Measurements from ENCODE around the gene SSUH2.
A peak's percentile ranks its signal among the peaks of the same experiment; 100 is the strongest.

Gene SSUH2

DNA sequence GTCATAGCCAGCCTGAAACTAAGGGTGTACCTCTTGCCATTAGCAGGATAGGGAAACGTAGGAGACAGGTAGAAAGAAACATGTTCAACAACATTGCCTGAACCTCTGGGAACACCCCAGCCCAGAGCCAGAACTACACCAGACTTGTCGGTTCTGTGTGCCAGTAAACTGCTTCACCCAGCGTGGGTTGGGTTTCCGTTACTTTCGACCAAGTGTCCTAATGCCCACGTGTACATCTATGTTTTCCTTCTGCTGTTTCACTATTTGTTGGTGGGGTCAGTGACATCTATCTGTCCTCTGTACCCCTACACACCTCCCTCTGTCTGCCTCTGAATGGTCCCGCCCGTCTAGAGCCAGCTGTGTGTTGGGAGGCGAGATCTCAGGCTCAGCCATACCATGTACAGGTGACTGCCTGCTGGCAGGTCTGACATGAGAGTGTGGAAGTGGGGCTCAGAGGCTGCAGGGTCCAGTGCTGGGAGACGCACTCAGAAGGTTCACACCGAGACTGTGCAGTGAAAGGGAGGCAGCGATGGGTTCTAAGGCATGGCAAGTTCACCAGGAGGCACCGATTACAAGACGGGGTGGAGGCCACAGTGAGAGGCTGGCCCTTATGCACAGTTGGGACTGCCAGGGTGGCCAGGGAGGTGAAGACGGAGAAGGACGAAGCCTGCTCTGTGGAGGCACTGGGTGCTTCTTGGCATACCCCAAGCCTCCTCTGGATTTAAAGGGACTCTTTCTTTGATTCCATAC, 36.4 kb downstream of the SSUH2 start:
- DNase-seq, result no peak

DNA sequence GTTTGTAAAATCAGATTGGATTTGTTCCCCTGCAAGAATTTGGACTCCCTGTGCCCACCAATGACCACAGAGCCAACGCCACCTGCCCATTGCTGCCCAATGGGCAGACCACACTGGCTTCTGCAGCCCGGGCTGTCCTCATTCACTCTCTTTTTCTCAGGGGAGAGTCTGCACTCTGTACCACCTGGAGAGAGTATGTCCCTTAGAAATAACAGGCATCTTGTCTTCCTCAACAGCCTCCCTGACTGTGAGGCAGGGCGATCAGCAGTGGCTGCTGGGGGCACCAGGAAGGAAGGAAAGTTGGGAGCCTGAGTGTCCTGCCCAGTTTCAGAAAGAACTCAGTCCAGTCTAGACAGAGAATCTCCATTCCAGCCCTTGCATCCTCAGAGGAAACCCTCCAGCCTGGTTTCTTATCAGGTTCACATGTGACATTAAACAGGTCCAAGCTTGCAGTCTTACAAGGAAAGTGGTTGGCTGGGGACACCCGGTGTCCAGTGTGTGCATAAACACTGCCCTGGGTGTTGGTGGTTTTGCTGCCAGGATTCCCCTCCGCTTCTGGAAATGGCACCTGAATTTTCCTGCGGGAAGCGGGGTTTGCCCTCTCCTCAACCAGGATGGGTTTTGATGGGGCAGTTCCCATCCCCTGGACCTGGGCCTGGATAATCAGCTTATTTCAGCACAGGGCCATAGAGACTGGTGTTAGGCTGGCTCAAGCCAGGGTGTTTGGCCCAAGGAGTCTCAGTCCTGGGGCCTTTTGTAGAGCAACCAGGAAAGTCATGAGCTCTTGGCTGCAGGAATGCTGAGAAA, 37.2 kb downstream of the SSUH2 start:
- DNase-seq, result peak; percentile 15

DNA sequence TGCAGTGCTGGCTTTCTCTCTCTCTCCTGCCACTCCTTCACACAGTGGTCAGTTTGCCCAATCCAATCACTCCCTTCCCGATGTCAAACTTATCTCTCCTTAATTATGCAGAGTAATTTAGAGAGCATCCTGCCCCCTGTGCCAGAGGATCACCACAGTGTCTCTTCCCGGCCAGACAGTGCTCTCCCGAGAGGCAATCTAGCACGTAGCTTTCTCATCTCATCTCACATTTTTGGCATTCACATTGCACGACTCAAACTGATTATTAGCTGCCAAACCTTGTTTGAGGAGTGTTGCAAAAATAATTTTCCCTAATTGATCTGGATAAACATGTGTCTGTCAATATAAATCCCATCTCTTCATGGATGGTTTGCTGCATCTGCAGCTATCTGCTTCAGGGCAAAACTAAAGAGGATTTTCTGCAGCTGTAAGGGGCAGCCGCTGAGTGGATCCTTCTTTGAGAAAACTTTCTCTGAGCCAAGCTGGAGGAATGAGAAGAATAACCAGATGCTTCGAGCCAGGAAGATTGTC, 37.8 kb downstream of the SSUH2 start:
- no peak for DNase-seq

DNA sequence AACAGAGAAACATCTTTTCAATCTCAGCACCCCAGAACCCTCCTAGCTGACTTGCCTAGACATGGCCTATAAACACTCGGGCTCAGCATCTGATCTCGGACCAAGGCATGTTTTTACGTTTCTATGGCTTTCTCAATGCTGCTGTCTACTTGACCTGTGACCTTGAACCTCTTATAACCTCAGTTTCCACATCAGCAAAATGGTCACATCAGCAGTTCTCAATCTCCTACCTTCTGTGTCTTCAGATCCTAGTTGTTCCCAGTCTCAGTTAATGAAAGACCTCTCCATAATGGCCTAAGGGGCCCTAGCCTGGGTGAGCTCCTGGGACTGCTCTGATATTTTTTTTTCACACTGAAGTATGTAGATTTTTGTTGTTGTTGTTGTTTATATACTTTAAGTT, 39.6 kb downstream of the SSUH2 start:
- DNase-seq, result no peak

DNA sequence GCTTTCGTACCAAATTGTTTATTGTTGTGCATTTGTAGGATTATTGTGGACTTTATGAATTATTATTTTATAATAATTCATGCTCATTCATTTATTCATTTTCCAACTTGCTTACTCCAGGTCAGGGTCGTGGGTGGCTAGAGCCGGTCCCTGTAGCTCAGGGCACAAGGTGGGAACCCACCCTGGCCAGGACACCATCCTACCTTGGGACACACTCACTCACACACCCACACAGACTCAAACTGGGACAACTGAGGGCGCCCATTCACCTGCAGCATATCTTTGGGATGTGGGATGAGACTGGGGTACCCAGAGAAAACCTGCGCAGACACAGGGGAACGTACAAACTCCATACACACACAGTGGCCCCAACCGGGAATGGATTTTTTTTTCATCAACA, 40.6 kb downstream of the SSUH2 start:
- no peak for DNase-seq

DNA sequence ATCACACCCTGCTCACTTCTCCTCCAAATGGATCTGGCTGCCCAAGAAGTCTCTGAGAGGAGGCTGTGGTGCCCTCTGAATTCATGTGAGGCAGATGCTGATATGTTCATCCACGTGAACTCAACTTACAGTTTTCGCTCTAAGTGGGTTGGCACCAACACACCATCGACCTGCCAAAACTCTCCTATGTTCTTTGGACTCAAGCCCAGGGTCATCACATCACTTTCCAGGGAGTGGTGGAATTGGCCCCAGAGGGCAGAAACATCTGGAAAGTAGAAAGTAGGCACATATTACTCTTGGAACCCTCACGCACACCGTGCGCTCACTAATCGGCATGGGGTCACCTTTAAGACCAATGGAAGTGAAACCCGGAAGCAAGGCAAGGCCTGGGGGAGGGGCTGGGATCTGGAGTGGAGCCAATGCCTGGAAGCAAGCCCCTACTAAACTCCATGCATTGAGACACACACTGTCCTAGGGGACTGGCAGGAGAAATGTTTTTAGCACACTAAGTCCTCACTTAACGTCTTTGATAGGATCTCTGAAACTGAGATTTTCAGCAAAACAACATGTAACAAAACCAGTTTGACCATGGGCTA, 41.4 kb downstream of the SSUH2 start:
- DNase-seq, result no peak

DNA sequence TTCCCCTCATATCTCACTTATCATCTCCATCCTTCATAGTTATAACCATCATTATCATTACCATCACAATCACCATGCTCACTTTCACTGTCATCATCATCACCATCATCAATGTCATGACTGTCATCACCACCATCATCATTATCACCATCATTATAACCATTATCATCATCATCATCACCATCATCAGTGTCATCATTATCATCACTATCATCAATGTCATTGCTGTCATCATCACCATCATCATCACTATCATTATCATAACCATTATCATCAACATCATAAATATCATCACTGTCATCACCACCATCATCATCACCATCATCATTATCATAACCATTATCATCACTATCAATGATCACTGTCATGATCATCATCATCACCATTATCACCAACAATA, 44.1 kb downstream of the SSUH2 start:
- DNase-seq, result no peak

DNA sequence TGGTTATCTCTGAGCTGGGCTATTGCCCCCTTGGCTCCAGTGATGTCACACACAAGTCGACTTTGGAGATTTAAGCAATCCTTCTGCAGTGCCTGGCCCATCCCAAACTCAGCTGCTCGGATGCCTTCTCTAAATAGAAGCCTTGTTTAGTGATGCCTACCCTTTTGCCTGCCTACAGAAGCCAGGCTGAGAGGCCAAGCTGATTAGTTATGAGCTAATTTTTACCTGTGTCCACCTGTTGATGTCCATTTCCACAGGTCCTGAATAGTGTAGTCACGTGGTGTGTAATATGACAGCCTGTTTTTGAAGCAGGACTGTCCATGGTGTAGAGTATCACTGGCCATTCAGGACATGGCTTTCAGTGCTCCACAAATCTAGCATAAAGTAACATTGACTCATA, 45.5 kb downstream of the SSUH2 start:
- no peak for DNase-seq

DNA sequence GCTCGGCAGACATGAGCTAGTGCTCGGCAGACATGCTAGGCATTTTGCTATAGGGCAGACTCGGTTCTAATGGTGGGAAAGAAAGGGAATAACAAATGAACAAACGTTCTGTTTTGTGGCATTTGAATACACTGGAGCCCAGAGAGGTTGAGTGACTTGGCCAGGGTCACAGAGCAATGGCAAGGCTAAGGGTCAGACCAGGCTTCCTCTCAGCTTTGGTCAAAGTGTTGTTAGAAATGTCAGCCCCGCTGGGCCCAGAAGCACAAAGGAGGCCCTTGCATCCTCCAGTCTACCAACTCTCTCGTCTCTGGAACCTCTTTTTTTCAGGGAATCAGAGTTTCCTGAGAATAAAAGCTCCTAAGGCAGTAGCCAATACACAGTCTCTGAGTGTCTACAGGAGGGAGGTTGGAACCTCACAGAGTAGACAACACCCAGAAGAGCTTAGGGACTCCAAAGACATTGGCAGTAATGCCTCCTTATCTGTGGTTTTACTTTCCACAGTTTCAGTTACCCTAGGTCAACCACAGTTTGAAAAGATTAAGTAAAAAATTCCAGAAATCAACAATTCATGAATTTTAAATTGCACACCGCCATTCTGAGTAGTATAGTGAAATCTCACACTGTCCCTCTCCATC, 47.3 kb downstream of the SSUH2 start:
- no peak for DNase-seq

DNA sequence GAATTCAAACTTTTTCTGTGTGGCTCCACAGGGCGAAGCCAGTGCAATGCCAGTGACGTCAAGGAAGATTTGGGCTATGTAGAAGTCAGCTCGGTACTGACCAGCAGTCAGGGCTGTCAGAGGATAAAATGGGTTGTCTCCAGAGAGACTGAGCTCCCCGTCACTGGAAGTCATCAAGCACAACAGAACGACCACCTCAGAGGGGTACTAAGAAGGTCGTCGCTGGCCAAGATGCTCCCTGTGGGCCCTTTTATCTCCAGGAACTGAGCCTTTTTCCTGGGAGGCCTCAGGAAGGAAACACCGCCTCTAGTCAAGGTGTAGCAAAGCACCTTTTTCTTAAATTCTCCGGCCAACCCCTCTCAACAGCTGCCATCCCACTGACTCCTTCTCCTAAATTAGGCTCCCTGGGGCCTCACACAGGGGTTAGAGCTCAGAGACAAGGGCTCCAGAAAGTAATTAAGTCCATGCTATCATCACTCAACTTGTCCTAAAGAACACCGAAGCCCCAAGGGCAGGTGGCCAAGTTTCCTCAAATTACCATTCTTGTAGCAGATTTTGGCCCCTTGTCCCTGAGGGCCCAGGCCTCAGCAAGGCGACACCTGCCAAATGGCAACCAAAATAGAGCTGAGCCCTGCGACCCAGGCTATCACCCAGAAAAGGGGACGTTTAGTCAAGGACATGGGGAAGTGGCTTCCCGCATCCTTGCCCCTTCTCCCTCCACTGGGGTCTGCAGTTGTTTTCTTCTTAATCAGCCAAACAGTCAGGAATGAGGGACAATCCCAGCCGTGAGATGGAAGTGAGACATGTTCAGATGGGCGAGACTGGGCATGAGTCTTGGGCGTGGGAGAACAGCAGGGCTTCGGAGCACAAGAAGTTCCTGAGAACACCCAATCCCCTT, 48.0 kb downstream of the SSUH2 start:
- no peak for DNase-seq

DNA sequence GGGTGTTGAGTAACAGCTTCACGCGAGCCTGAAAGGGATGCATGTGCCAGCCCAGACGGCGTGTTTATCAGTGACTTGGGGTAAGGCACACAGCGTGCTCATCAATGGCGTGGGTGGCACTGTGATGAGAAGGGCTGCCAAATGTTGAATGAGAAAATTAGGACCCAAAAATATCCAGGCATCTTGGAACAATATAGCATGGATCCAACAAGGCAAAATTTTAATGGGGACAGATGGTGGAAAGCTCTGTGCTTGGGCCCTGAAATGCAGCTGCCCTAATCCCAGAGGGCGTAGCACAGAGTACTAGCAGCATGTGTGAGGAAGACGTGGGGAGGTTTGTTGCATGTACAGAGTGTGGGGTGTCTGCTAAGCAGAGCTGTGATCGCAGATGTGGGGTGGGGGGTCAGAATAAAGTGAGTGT, 48.9 kb downstream of the SSUH2 start:
- DNase-seq, result no peak

DNA sequence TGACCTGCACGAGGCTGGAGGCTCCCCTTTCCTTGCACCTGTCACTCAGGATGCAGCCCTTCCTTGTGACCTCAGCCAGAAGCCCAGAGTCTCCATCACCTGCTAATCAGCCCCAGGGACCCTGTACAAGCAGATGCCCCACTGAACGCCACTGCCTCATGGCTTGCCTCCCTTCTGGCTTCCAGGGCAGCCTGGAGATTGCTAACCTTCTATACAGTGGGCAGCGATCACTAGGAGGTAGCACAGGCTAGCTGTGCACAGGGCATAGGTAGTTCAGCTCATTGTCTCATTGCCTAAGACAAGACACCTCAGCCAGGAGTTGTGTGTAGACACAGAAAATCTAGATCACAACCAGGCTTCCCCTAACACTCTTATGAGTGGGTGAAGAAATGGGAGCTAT, 49.3 kb downstream of the SSUH2 start:
- DNase-seq, result no peak

DNA sequence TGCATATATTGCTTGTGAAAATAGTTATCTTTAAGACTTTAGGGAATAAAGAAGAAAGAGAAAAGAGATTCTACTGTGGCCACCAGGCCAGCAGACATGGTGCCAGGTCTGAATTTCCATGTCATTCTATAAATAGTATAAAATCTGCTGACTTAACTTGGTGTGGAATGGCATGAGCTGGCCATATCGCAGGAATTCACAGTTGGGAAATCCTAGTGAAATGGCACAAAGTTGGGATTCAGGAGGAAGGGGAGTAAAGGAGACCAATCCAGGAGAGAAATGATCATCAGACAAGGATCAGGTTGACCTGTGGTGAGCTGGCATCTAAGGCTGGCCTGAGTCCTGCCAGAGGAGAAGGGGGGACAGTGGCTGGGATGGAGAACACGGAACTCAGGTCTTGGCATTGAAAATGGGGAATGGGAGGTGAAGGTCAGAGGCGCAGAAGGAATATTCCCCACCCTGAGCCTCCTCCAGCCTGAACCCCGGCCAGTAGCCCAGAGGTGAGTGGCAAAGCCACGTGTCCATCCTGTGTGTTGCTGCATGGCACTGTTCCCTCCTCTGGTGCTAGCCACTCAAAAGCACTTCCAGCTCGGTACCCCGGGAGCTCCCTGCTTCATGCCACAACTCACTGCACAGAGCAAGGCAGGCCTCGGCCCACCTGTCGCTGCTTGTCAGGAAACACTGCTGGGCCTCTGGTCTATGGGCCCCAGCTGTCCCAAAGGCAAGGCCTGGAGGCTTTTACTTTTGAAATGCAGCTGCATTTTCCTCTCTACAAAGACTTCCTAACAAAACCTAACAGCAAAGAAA, 51.4 kb downstream of the SSUH2 start:
- DNase-seq, result no peak

DNA sequence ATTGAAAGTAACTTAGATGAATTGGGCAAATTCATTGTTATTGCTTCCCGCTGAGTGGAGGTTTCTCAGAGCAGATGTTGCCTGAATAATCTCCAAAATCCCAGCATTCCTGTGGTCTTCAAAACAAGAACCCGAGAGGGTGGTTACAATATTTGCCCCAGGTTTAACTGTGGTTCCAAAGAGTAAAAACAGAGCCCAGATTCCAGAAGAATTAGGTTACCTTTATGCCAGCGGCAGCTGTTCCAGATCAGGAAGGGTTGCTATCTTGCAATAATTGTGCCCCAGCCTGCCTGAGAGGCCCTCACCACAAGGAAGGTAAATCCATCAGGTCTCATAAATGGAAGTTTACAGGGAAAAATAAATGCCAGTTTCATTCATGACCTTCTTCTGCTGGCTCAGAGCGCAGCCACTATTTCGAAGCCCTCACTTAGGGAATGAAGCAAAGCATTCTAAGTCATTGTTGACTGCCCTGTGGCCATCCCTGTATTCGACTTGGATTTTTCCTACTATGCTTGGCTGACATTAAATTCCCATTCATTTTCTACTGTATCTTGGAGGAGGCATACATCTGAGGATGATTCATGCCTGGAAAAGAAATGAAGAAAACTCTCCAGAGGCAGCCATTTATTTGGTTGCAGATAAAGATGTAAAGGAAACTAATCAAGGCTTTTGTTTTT, 54.6 kb downstream of the SSUH2 start:
- no peak for DNase-seq

DNA sequence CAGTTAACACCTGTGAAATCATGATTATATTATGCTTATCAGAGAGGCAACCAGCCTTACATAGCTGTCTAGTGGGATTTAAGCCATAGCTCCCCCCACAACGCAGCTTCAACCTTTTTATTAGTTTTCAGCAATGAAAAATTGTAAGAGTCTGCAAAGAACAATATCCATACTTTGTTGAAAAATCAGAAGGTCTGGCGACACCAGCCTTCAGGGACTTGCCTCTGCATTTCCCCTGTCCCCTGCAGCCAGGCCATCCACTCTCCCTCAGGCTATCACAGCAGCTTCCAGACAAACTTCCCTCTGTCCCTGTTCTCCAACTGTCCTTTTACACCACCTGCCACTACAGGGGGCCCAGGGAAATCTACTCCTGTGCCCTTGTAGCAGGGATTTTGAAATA, 59.9 kb downstream of the SSUH2 start:
- no peak for DNase-seq

DNA sequence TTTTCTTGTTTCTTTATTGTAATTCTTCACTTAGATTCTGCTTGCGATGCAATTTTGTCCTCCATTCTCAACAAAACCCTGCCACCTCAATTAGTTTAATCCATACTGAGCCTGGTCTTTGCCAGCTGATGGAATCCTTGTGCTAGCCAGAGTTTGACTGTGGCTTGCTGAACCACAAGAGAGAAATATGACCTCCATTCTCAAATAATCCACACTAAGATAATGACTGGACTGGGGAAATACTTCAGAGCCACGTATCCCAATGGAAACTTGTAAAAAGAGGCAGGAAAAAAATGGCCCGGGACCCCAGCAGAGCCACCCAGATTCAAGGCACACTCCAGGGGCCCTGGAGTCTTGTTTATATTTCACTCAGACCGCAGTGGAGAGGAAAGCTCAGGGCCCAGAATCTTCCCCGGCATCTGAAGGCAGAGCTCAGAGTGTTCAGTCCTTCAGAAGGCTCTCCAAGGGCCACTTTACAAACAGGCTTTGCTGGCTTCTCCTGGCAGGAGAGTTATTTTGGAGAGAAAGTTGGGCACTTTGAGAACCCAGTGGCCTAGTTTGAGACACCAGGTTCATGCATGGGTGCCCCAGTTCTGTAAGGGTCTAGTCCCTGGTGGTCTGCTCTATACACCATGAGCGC, 62.7 kb downstream of the SSUH2 start:
- no peak for DNase-seq

DNA sequence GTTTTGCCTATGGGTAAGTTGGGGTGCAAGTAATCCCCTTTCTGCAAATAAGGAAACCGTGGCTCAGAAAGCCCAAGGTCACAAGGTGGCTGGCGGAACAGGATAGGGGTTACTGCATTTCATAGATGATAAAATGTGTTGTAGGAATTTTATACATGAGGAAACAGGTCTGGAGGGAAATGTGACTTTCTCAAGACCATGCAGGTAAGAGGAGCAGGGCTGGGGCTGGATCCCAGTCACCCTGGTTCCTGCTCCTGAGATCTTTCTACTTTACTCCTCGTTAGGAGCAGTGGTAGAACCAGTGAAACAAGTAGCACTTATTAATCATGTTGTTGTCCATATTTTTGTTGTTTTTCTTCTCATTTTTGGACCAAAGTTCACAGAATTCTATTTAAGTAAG, 63.2 kb downstream of the SSUH2 start:
- DNase-seq, result no peak

DNA sequence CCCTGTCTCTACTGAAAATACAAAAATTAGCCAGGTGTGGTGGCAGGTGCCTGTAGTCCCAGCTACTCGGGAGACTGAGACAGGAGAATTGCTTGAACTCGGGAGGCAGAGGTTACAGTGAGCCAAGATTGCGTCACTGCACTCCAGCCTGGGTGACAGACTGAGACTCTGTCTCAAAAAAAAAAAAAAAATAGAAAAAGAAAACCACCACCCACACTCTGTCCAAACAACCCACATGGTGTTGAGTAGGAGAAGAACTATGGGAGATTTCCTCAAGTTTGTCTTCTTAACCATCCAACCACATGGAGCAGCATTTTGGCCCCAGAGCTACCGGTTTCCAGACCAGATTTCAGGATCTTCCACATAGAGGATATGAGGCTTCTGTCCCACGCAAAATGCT, 64.2 kb downstream of the SSUH2 start:
- DNase-seq, result peak; percentile 8

DNA sequence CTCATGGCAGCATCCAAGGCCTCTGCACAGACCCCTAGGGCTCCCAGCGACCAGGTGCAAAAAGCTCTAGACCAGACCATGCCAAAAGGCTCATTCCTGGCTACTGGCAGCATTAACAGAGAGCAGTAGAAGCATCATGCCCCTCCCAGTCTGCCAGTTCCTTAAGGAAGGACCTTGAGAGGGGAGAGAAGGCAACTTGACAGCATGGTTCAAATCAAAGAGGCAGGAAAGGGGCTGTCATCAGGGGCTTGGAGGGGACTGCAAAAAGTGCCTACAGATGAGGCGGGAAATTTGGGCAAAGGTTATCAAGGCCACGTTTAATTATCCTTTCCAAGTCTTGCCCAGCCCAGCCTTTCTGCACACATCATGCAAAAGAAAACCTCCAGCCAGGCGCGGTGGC, 64.7 kb downstream of the SSUH2 start:
- DNase-seq, result no peak

DNA sequence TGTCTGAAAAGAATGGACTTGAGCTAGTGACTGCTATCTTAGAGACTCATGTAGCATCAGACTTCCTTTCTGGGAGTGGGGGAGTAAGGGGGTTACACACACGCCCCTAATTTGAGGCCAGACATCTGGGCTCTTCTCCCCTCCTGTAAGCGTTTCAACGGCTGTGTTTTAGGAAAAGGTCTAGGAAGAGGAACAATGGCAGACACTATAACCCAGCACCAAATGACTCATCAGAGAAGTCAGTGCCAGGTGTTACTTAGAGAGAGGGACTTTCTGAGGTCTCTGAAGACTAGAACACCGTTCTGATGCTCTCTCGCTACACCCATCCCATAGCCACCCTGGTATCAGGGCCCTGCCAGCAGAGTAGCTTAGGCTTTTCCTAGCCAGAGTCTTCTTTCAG, 65.5 kb downstream of the SSUH2 start:
- DNase-seq, result no peak

Data from inflammatory macrophage treated with lipopolysaccharide for 4 hours (primary cell).